Suprapubic skin (tissue), 3 donors: Measurements from ENCODE around the gene RAB35.

Experiments
- CTCF ChIP-seq, 2 donors: fragments of 200-600 bp in 1 of 2; fragments of 450-650 bp in 1 of 2; sonication (generic) in 1 of 2; IDR thresholded peaks; one replicate each; pipeline ENCODE4 v1.5.1; 2016 to 2019; ENCODE audit warnings: antibody characterized with exemption in 2 of 2, mild to moderate bottlenecking in 1 of 2, moderate library complexity in 1 of 2
- POLR2AphosphoS5 ChIP-seq, 3 donors: sonication (generic); formaldehyde crosslinking; IDR thresholded peaks; one replicate each; pipeline ENCODE4 v1.6.1; 2017; ENCODE audit warnings: antibody characterized with exemption in 3 of 3

- no peak for TF ChIP-seq CTCF (IDR thresholded peaks at IDR 0.05)
- TF ChIP-seq POLR2AphosphoS5 (IDR thresholded peaks at IDR 0.05) = no peak
These were observed 10.4 kb downstream of the RAB35 start for GRCh38 chr12:120106151-120106550.
